Gastrocnemius medialis (tissue), 4 donors: Measurements from ENCODE around the gene BEAN1.

Experiments used
- POLR2A ChIP-seq, 2 donors: fragments of 450-650 bp; IDR thresholded peaks; one replicate each; pipeline ENCODE4 v1.6.1; 2017; ENCODE audit warnings: antibody characterized with exemption in 2 of 2, mild to moderate bottlenecking in 2 of 2, moderate library complexity in 2 of 2
- TF ChIP-seq, protein P1 (sequence below), 5 experiments: fragments of 450-650 bp in 3 of 5; fragments of 200-600 bp in 2 of 5; sonication (generic) in 2 of 5; IDR thresholded peaks in 4 of 5; conservative IDR thresholded peaks in 1 of 5; 1 replicate in 4 of 5; 2 replicates in 1 of 5; pipeline ENCODE4 v1.5.1; 2016 to 2019; ENCODE audit warnings: antibody characterized with exemption in 5 of 5, mild to moderate bottlenecking in 3 of 5, moderate library complexity in 3 of 5

DNA sequence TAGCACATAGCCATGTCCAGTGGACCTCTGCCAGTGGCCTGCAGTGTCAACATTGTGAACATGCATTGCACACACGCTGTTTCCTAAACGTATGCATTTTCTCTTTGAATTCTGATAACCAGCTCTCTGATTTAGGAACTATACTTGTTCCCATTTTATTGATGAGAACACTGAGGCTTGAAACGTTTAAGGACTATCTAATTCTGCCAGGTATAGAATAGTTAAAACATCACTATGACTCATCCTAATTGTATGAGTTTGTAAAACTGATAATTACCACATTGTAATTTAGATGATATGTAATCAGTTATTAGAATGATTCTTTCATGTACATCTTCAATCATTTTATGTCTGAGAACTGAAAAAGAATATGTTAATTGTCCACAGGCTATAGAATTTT, 3.1 kb downstream of the BEAN1 start:
- TF ChIP-seq, protein P1, sequence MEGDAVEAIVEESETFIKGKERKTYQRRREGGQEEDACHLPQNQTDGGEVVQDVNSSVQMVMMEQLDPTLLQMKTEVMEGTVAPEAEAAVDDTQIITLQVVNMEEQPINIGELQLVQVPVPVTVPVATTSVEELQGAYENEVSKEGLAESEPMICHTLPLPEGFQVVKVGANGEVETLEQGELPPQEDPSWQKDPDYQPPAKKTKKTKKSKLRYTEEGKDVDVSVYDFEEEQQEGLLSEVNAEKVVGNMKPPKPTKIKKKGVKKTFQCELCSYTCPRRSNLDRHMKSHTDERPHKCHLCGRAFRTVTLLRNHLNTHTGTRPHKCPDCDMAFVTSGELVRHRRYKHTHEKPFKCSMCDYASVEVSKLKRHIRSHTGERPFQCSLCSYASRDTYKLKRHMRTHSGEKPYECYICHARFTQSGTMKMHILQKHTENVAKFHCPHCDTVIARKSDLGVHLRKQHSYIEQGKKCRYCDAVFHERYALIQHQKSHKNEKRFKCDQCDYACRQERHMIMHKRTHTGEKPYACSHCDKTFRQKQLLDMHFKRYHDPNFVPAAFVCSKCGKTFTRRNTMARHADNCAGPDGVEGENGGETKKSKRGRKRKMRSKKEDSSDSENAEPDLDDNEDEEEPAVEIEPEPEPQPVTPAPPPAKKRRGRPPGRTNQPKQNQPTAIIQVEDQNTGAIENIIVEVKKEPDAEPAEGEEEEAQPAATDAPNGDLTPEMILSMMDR (IDR thresholded peaks at IDR 0.05 in 4 of 5, conservative IDR thresholded peaks at IDR 0.05 in 1 of 5), result no peak
- TF ChIP-seq POLR2A (IDR thresholded peaks at IDR 0.05), result no peak
